ENCODE data around the gene NAA60. TPM values are rescaled to one million over a fixed set of nuclear protein-coding genes. Genes with fewer than 3 reads are reported as not detected.
A peak's percentile ranks its signal among the peaks of the same experiment; 100 is the strongest.

NAA60 gene
- polyA plus RNA-seq (ENCODE audit: low read depth in 6 of 6): 10 to 100 TPM; 17.0 to 48.8 (median 31.5) TPM

GRCh38 chr16:3443108-3444031 is at the start of gene NAA60, which contains the start of gene ZNF597:
NAA60 (plus strand) TSS chr16:3443680; CDS start chr16:3476228, 32,548 bp downstream.
ZNF597 (minus strand) TSS chr16:3443504; CDS start chr16:3443153, 351 bp downstream.
- peak; percentile 82 for DNase-seq
- peaks cover 8 to 27% (median 8%) of the 10 kb centered on the region in 3 donors for H3K4me1 Mint-ChIP-seq
- H3K4me3 Mint-ChIP-seq: peak within 1 kb of the TSS; percentile 96 to 99 (median 98)
- H3K36me3 Mint-ChIP-seq: peaks cover 26 to 40% of the 10 kb centered on the region in 2 donors
- peaks cover 5 to 25% (median 5%) of the 10 kb centered on the region in 3 donors for H3K27me3 Mint-ChIP-seq
- peak; percentile 93 to 94 for ATAC-seq (ENCODE audit: low read depth in 2 of 2)
- peak within 1 kb of the TSS; percentile 96 to 99 (median 98) for H3K27ac Mint-ChIP-seq
- peaks cover 4 to 22% (median 12%) of the 10 kb centered on the region in 7 donors for H3K9me3 Mint-ChIP-seq

GRCh38 chr16:3400446-3400778 is 43.1 kb upstream of the NAA60 start:
- peaks cover 36 to 42% of the 10 kb centered on the region in 2 donors for H3K36me3 Mint-ChIP-seq
- H3K27ac Mint-ChIP-seq: peak overlapping the region; percentile 56 to 95 (median 86)
- H3K9me3 Mint-ChIP-seq: peaks cover 0 to 17% (median 7%) of the 10 kb centered on the region in 7 donors
- H3K4me3 Mint-ChIP-seq: peak overlapping the region; percentile 87 to 98 (median 94)
- peaks cover 40 to 62% (median 44%) of the 10 kb centered on the region in 3 donors for H3K4me1 Mint-ChIP-seq
- DNase-seq (no peak), ATAC-seq (ENCODE audit: low read depth in 2 of 2) (peak in 1 of 2 donors; percentile 31)
- no peaks in the 10 kb centered on the region for H3K27me3 Mint-ChIP-seq

- Mint-ChIP-seq H3K27ac (peak within 1 kb of the TSS; percentile 80 to 95 (median 90)), H3K9me3 (peaks cover 1 to 21% (median 6%) of the 10 kb centered on the region in 7 donors), H3K4me1 (peaks cover 38 to 57% (median 39%) of the 10 kb centered on the region in 3 donors), H3K36me3 (peaks cover 38 to 42% of the 10 kb centered on the region in 2 donors), H3K27me3 (no peaks in the 10 kb centered on the region), H3K4me3 (peak within 1 kb of the TSS; percentile 87 to 98 (median 94))
- DNase-seq (peak; percentile 98), ATAC-seq (ENCODE audit: low read depth in 2 of 2) (peak; percentile 96)
These were observed 42.4 kb upstream of the NAA60 start, which contains the start of the genes ZNF174 and ZSCAN32 for GRCh38 chr16:3400779-3401688. ZNF174 (plus strand) TSS chr16:3401215; CDS start chr16:3402005, 790 bp downstream. ZSCAN32 (minus strand) TSS chr16:3401004; CDS start chr16:3397557, 3,447 bp downstream.

GRCh38 chr16:3401719-3402397 is 41.6 kb upstream of the NAA60 start:
- DNase-seq (no peak), ATAC-seq (ENCODE audit: low read depth in 2 of 2) (no peak)
- Mint-ChIP-seq H3K36me3 (peaks cover 38 to 42% of the 10 kb centered on the region in 2 donors), H3K4me3 (peak overlapping the region; percentile 87 to 98 (median 94)), H3K27me3 (no peaks in the 10 kb centered on the region), H3K4me1 (peaks cover 31 to 49% (median 31%) of the 10 kb centered on the region in 3 donors), H3K9me3 (peaks cover 0 to 23% (median 13%) of the 10 kb centered on the region in 7 donors), H3K27ac (peak overlapping the region in 5 of 6 donors; percentile 39 to 94 (median 85))

DNA sequence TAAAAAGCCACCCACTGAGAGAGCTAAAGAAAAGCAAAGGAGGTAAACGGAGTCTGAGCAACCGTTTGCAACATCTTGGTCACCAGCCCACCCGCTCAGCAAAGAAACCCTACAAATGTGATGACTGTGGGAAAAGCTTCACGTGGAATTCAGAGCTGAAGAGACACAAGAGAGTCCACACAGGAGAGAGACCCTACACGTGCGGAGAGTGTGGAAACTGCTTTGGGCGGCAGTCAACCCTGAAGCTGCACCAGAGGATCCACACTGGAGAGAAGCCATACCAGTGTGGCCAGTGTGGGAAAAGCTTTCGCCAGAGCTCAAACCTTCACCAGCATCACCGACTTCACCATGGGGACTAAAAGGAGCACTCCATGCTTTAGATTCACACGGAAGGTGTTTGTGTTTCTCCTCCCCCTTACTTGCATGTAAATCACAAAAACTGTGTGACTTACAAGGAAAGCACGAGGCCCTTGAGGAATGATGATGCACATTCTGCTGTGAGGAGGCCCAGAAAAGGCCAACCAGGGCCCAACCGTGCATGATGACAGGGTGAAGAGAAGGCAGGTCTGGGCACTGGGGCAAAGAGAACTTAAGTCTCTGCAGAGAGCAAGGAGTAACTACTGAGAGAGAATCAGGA is 34.8 kb upstream of the NAA60 start:
- Mint-ChIP-seq H3K27ac (peak overlapping the region in 1 of 6 donors; percentile 29), H3K9me3 (peaks cover 9 to 74% (median 67%) of the 10 kb centered on the region in 7 donors), H3K27me3 (no peaks in the 10 kb centered on the region), H3K4me3 (peak overlapping the region in 1 of 8 donors; percentile 59), H3K4me1 (peaks cover 0 to 4% (median 1%) of the 10 kb centered on the region in 3 donors), H3K36me3 (peaks cover 61 to 72% of the 10 kb centered on the region in 2 donors)
- DNase-seq (no peak), ATAC-seq (ENCODE audit: low read depth in 2 of 2) (no peak)

DNA sequence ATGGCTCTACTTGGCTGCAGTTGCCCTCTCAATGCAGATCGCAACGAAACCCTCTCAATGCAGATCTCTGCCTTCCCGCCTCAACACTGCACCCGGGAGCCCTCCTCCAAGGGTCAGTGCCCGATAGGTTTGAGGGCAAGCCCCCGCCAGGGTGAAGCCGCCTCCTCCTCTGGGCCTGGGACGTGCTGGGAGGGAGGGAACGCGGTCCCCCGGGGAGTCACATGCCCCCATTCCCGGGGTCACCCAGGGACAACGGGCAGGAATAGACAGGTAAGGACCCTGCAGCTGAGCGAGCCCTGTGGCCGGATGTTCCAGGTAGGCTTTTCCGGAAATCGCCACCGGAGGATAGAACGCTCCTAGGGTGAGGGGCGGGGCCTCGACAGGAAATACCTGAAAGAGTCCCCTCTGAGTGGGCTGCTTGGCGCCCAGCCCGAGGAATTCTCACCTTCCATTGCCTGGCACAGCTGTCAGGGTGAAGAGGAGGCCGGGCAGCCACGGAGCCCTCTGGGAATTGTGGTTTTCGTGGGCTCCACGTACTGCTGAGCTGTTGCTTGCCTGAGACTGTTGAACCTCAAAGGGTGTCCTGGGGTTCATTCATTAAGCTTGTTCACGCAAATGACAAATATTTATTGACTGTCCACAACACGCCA is 29.6 kb upstream of the NAA60 start:
- Mint-ChIP-seq H3K36me3 (peaks cover 23 to 39% of the 10 kb centered on the region in 2 donors), H3K27me3 (no peaks in the 10 kb centered on the region), H3K4me3 (no peak overlapping the region), H3K27ac (no peak overlapping the region), H3K4me1 (peaks cover 0 to 2% (median 0%) of the 10 kb centered on the region in 3 donors), H3K9me3 (peaks cover 13 to 73% (median 57%) of the 10 kb centered on the region in 7 donors)
- DNase-seq: no peak
- ATAC-seq (ENCODE audit: low read depth in 2 of 2): no peak

DNA sequence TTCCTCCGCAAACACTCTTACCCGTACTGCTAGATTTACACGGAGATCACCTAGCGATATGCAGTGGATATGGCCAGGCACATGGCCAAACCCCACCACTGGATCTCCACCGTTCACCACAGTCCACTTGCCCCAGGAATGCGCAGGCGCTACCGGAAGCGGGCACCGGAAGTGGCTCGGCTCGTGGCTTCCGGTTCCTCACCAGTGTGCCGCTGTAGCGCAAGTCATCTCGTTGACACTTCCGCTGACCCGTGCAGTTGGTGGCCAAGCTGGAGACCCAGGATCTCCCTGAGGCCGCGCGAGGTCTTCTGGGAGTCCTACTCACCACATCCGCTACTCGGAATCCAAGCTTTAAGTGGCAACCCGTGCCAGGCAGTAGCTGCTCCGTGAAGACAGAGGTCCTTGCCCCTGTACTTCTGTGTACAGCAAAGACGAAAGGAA is 11.7 kb upstream of the NAA60 start:
- H3K36me3 Mint-ChIP-seq: peaks cover 12 to 19% of the 10 kb centered on the region in 2 donors

DNA sequence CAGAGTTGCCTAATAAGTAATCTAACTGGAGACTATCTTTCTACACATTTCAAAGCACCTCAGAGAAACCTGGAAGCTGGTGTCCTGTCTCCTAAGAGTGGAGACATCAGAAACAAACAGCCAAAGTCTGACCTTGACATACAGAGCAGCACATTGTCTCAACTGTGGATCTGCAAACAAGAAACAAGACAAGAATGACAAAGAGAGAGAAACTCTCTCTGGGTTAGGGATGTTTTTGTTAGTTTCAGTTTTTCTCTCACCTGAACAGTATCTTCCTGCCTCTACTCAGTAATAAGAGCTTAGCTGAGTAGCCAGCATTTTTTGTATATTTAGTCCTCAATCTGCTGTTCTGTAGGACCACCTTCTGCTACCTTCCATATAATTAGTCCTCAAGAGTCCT is 9.1 kb upstream of the NAA60 start:
- ATAC-seq (ENCODE audit: low read depth in 2 of 2) (no peak), DNase-seq (no peak)
- peaks cover 5 to 18% (median 17%) of the 10 kb centered on the region in 3 donors for H3K4me1 Mint-ChIP-seq
- no peak overlapping the region for H3K27ac Mint-ChIP-seq
- H3K4me3 Mint-ChIP-seq: no peak overlapping the region
- H3K27me3 Mint-ChIP-seq: peaks cover 0 to 14% (median 8%) of the 10 kb centered on the region in 3 donors
- H3K36me3 Mint-ChIP-seq: peaks cover 14 to 26% of the 10 kb centered on the region in 2 donors
- peaks cover 0 to 43% (median 14%) of the 10 kb centered on the region in 7 donors for H3K9me3 Mint-ChIP-seq

More for the DNA sequence above, 11.7 kb upstream of the NAA60 start:
- DNase-seq: peak; percentile 6
- H3K9me3 Mint-ChIP-seq: peaks cover 0 to 41% (median 11%) of the 10 kb centered on the region in 7 donors
- H3K4me1 Mint-ChIP-seq: peaks cover 5 to 18% (median 17%) of the 10 kb centered on the region in 3 donors
- peak overlapping the region in 7 of 8 donors; percentile 71 to 83 (median 75) for H3K4me3 Mint-ChIP-seq
- H3K27ac Mint-ChIP-seq: peak overlapping the region in 3 of 6 donors; percentile 18 to 63 (median 26)
- peak; percentile 45 to 57 for ATAC-seq (ENCODE audit: low read depth in 2 of 2)
- H3K27me3 Mint-ChIP-seq: peaks cover 0 to 14% (median 8%) of the 10 kb centered on the region in 3 donors

DNA sequence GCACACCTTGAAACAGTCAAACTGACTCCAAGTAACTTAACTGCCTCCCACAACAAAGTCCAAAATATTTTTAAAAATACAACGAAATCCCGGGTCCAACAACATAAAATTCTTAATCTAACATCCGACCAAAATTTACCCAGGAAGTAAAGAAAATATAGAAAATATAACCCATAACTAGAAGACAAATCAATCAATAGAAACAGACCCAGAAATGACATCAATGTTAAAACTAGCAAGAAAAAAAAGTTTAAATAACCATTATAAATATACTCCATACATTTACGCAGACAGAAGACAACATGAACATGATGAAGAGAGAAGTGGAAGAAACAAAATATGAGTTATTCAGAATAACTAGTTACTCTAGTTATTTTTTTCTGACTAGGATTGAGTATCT is 3.8 kb upstream of the NAA60 start:
- Mint-ChIP-seq H3K36me3 (peaks cover 26 to 35% of the 10 kb centered on the region in 2 donors), H3K27ac (peak overlapping the region in 1 of 6 donors; percentile 63), H3K9me3 (peaks cover 4 to 28% (median 12%) of the 10 kb centered on the region in 7 donors), H3K27me3 (peaks cover under 1 to 27% (median 5%) of the 10 kb centered on the region in 3 donors), H3K4me1 (peaks cover 8 to 24% (median 8%) of the 10 kb centered on the region in 3 donors), H3K4me3 (no peak overlapping the region)
- ATAC-seq (ENCODE audit: low read depth in 2 of 2): no peak
- no peak for DNase-seq

- peaks cover 8 to 27% (median 8%) of the 10 kb centered on the region in 3 donors for H3K4me1 Mint-ChIP-seq
- peaks cover 4 to 22% (median 12%) of the 10 kb centered on the region in 7 donors for H3K9me3 Mint-ChIP-seq
- peak; percentile 23 to 45 for ATAC-seq (ENCODE audit: low read depth in 2 of 2)
- peaks cover 5 to 25% (median 5%) of the 10 kb centered on the region in 3 donors for H3K27me3 Mint-ChIP-seq
- no peak for DNase-seq
- peak overlapping the region; percentile 96 to 99 (median 98) for H3K4me3 Mint-ChIP-seq
- H3K36me3 Mint-ChIP-seq: peaks cover 26 to 38% of the 10 kb centered on the region in 2 donors
- H3K27ac Mint-ChIP-seq: peak overlapping the region; percentile 96 to 99 (median 98)
These were observed 530 bp downstream of the NAA60 start for GRCh38 chr16:3444032-3444388.

DNA sequence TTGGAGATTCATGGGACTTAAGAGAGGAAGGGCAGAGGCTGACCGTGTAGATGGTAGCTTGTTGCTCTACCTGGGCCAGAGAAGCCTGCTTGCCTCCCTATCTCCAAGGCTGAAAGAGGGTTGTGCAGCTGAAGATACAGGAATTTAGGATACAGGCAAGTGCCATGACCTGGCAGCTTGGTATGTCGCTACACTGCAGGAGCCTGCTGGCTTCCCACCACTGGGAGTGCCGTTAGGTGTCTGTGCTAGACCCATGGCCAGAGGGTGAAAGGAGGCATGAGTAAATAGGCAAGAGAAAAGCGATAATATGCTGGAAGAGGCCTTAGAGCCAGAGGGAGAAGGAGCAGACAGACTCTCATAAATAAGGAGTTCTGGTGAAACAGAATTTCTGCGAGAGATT is 10.6 kb downstream of the NAA60 start:
- Mint-ChIP-seq H3K27me3 (peaks cover 0 to 8% (median 0%) of the 10 kb centered on the region in 3 donors), H3K36me3 (no peaks in the 10 kb centered on the region), H3K4me1 (peaks cover 11 to 28% (median 17%) of the 10 kb centered on the region in 3 donors), H3K9me3 (no peaks in the 10 kb centered on the region), H3K27ac (peak overlapping the region in 2 of 6 donors; percentile 25 to 30), H3K4me3 (peak overlapping the region in 1 of 8 donors; percentile 71)
- DNase-seq (no peak), ATAC-seq (ENCODE audit: low read depth in 2 of 2) (no peak)

Measured in naive B cell (primary cell).